ENCODE data around the gene IFT172.

DNA sequence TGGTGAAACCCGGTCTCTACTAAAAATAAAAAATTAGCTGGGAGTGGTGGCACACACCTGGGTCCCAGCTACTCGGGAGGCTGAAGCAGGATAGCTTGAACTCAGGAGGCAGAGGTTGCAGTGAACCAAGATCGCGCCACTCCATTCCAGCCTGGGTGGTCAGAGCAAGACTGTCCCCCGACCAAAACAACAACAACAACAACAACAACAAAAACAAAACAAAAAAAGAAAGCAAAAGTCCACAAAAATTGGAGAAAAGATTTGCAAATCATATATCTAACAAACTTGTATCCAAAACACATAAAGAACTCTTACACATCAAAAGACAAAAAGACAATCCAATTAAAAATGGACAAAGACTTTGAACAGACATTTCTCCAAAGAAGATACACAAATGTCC, 90.6 kb downstream of the IFT172 start:
- TF ChIP-seq POLR2A (IDR thresholded peaks at IDR 0.05) = no peak
- TF ChIP-seq, protein P1, sequence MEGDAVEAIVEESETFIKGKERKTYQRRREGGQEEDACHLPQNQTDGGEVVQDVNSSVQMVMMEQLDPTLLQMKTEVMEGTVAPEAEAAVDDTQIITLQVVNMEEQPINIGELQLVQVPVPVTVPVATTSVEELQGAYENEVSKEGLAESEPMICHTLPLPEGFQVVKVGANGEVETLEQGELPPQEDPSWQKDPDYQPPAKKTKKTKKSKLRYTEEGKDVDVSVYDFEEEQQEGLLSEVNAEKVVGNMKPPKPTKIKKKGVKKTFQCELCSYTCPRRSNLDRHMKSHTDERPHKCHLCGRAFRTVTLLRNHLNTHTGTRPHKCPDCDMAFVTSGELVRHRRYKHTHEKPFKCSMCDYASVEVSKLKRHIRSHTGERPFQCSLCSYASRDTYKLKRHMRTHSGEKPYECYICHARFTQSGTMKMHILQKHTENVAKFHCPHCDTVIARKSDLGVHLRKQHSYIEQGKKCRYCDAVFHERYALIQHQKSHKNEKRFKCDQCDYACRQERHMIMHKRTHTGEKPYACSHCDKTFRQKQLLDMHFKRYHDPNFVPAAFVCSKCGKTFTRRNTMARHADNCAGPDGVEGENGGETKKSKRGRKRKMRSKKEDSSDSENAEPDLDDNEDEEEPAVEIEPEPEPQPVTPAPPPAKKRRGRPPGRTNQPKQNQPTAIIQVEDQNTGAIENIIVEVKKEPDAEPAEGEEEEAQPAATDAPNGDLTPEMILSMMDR (IDR thresholded peaks at IDR 0.05) = no peak
